Activated naive CD4-positive, alpha-beta T cell treated with anti-CD3 and anti-CD28 coated beads, Interleukin-2, amount 50 U/mL, for 16 hours (primary cell): Measurements from ENCODE around the gene EPYC.

ENCODE experiments used
- DNase-seq: peaks from one replicate; pipeline ENCODE4 v3.0.0-alpha.2; 2020

Gene EPYC

DNA sequence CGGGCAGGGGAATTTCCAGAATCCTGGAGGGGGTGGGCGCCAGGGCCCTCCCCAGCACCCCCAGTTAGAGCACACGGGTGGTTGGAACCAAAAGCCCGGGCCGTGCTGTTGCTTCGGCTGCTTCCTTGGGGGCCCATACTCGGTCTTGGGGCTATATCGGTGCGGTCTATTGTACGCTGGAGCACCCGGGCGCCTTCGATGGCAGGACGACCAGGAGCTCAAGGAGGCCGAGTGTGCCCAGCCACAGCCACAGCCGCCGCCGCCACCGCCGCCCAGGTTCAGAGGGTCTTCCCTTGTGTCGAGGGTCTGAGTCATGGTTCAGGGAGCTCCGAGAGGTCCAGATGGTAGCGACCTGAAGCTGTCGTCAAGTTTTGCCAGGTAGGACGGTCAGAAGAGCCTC, 50.3 kb downstream of the EPYC start:
- DNase-seq = no peak

DNA sequence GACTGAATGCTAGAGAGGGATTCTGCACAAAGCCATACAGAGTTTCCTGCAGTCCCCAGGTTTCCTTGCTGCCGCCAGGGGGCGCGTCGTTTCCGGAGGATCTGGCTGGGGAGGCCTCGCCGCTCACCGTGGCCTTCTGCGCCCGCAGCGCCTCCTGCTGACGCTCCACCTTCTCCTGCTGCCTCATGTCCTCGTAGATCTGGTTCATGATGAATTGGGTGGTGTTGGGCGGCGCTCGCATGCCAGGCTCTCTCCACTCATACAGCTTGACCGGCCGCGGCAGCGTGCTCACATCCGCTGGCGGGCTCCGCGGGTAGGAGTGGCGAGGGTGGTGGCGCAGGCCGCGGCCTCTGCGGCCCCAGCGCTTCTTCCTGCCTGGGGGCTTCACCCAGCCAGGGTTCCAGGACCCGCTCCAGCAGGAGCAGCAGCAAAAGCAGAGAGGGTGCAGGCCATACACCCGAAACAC, 50.8 kb downstream of the EPYC start:
- no peak for DNase-seq

DNA sequence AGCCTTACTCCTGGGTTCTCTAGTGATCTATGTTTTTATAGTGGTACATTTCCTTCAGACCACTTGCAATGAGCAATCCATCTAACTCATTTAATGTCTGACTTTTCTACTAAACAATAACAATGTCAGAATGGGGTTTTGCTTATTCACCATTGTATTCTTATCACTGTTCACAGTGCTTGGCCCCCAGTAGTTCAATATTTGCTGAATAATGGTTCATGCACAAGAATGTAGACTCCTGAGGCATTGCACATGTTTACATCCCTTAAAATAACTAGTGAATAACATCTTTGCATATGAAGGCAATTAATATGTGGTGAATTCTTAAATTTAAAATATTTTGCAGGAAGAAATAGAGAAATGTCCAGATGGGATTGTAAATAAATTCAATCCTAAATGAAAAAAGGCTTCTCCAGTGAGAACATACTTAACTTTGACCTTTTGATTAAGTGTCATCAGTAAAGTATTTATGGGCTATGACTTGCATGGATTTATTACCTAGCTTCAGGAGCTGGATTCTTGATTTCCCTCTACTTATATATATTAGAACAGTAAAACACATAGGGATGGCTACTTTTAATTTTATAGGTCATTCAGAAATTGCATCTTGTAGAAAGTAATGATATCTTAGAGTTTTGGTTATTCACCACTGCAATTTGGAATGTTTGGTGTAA, 53.2 kb downstream of the EPYC start:
- DNase-seq = no peak

DNA sequence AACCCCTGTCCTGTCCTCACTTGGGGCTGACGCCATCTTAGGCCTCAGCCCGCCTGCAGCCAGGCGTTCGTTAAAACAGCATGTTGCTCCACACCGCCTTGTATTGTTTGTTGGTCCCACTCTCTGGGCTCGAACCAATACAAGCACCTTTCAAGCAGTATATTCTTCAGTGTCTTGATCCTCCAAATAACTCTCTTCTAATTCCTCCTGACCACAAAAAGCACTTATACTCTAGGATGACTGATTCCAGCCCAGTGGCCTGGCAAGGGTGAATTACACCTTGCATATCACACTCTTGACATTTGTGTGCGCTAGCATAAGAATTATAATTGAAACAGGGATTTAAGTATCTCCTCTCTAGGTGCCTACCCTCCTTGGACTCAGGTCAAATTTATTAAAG, 56.9 kb downstream of the EPYC start:
- no peak for DNase-seq

DNA sequence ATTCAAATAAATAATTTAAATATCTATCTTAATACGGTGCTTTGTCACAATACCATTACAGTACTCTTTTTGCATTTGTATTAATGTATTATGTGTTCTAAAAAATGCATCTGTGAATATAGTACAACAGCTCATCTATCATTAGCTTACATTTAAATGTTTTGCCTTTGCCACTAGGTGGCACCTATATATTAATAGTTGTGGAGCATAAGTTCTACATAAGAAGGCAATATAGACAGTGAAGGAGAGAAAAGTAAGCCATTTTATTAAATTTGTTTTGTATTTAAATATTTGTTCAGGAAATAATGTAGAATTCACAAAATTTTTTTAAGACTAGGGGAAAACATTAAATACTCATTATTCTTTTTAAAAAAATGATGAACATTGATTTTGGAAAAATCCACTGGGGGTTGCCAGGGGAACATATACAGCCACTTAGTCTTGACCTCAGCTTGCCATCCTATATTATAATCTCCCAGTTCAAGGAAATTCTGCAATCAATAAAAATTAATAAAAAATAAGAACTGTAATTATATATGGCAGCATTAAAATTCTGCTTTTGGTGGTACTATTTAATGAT, 59.6 kb downstream of the EPYC start:
- no peak for DNase-seq

DNA sequence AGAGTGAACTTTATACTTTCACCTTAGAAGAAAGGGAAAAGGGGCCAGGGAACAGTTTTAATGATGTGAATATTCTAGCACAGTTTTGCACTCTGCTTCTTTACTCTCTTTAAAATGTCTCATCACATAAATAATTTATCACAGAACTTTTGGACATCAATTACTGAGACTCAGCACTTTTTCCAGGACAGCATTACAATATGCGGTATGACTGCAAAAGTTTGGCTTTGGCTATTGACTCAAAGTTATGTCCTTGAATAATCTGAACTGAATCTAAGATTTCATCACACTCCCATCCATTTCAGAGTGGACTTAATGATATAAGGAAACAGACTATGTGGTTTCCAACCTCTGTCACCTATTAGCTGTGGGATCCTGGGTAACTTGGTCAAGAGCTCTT, 61.5 kb downstream of the EPYC start:
- no peak for DNase-seq

DNA sequence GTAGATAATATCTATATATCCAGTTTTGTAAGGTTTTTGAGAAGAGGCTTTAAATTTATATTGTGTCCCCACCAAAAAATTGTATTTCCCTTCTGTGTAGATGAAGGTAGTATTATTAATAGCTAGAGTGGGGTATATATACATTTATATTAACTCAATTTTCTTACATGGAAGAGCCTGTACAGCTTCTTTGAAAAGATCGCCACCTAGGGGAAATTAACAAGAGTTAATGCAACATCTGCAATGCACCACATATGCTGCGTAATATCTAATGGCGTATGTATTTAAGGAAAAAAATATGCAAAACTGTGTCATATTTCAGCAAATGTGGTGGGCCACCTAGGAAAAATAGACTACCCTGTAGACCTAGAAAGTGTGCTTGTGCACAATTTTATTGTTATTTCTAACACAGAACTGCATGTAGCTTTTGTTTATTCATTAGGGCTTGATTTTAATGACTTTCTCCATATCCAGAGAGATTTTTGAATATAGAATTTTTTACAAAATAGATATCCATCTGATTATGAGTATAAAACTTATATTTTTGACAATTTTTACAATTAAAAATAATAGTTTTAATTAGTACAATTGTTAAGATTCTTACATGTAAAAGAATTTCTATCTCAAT, 63.8 kb downstream of the EPYC start:
- no peak for DNase-seq

DNA sequence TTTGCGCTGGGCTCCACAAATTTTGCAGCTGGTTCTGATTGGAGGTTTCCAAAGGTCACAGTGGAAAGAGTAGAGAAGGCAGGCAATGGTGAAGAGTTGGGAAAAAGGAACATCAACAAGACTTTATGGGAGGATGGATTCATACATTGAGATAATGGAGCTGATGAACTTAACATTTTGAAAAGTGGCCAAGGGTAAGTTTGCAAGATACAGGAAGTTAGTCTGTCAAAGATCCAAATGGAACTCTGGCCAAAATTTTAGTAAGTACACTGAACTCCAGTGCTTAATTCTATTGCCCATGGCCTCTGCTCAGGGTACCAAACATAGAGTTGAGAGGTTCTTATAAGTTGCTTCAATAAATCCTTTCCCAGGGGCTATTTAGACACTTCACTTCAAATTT, 65.4 kb downstream of the EPYC start:
- no peak for DNase-seq

DNA sequence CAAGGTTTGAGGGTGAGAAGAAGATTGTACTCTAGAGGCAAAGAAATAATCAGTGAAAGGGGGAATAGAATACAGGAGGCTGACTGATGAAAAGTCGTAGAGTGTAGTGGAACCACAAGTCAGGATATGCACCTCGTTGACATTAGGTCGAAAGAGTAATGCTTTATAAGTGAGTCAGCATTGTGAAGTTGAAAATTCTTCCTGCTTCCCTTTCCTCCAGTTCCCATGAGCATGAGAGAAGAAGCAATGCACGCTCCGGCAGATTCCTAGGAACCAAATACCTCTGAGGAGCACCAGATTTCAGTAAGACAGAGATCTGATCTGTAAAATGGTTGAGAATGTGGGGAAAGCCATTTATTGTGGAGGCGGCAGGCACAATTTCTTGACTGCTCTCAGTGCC, 66.3 kb downstream of the EPYC start:
- no peak for DNase-seq

DNA sequence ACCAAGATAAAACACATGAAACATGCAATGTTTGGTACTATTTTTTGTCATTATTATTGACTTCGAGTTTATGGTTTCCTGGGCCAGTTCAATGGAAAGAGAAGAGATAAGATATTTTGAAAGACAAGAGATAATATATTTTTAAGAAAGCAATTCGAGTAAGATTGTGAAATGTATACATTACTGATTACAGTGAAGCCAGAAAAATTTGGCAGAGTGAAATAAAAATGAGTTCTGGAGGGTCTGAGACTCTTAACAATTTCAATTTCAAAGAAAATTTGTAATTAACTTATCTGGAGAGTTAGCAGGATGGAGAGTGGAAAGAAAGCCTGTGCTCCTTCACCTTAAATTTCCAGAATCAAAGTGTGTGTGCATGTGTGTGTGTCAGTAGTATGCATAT, 67.1 kb downstream of the EPYC start:
- no peak for DNase-seq

DNA sequence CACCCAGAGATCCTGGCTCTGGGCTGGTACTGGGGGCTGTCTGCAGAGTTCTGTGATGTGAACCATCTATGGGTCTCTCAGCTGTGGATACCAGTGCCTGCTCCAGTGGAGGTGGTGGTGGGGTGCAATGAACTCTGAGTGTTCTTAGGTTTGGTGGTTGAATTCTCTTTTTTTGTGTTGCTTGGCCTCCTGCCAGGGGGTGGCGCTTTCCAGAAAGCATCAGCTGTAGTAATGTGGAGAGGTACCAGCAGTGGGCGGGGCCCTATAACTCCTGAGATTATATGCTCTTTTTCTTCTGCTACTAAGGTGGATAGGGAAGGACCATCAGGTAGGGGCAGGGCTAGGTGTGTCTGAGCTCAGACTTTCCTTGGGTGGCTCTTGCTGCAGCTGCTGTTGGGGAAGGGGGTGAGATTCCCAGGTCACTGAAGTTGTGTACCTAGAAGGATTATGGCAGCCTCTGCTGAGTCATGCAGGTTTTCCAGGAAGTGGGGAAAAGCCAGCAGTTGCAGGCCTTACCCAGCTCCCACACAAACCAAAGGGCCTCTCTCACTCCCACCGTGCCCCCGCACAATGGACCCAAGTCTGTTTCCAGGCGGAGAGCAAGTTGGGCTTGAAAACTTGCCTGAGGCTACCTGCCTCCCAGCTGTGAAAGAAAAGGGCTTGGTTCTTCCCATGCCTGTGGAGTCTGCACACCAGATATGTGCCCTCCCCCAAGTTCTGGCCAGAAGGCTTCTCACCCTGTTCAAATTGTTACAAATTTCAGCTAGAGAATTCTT, 68.4 kb downstream of the EPYC start:
- DNase-seq = no peak

DNA sequence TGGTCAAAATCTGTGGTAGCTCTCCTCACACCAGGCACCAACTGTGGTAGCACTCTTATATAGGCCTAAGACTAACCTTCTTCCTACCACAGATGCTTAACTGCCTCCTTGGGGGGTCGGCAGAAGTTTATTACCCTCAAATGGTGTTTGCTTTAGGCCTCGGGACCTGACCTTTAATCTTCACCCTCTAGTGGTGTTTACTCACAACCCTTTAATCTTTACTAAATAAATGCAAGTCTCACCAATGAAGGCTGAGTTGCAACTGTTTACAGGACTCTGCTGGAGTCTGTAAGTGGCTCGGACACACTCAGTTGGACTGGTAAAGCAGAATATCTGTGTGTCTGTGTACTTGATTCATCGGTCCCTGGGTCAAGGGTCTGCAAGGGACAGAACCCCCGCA, 79.2 kb downstream of the EPYC start:
- DNase-seq = no peak

DNA sequence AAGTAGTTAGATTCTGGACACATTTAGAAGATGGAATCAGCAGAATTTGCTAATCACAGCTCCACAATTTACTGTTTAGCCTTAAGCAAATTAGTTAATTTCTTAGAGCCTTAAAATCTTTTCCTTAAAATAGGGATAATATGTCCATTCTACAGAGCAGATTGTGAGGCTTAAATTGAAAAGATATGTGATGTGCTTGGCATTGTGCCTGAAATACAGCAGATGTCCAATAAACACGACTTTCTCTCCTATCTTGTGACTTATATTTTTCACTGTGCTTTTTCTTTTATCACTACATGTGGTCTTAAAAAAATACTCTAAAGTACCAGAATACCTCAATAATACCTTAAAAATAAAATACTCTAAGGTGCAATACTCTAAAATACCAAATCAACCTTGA, 80.4 kb downstream of the EPYC start:
- no peak for DNase-seq

DNA sequence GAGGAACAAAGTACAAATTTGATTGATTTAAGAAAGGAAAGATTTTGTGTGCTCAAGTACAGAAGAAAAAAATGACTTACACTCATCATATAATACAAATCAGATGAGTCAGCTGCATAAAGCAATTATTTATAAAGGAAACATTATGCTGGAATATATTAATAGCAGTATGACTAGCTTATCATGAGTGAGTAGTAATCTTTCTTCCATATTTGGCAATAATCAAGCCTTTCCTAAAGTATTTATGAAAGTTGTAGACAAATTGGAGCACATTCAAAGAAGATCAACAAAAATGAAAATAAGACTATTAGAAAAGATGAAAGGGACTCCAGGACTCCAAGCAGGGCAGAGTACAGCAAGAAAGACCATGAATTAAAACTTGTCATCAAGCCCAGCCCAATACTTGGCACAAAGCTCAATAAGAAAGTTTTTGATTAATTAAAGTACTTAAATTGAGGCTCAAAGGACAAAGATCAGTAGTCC, 82.6 kb downstream of the EPYC start:
- no peak for DNase-seq

DNA sequence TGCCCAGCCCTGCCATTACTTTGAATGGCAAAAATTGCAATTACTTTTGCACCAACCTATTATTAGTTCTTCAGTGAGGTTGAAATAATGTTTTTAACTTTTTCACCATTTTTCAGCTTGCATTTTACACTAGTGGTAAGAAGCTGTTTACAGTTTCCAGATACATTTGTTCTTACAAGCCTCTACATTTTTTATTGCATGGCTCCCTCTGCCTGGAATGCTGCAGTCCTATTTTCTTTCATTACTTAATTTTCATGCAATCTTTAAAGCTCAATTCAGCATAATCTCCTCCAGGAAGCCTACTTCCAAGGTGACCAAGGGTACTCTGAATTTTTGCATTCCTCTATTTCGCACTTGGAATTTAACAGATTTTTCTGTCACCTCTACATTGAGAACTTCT, 83.2 kb downstream of the EPYC start:
- no peak for DNase-seq

DNA sequence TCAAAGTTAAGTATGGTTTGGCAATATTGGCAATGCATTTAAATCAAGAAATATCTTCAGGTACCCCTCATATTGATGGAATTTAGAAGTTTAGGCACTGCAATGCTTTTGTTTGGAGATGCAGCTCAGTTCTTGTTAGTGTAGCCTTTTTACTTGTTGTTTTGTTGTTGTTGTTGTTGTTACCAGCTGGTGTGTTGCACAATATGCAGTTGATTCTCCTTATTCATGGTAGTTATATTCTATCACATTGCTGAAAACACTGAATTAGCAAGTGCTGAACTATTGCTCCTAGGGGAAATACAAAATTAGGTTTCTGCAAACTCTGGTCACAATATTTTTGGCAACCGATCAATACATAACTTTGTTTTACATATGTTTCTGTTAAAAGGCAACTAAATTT, 84.5 kb downstream of the EPYC start:
- no peak for DNase-seq

DNA sequence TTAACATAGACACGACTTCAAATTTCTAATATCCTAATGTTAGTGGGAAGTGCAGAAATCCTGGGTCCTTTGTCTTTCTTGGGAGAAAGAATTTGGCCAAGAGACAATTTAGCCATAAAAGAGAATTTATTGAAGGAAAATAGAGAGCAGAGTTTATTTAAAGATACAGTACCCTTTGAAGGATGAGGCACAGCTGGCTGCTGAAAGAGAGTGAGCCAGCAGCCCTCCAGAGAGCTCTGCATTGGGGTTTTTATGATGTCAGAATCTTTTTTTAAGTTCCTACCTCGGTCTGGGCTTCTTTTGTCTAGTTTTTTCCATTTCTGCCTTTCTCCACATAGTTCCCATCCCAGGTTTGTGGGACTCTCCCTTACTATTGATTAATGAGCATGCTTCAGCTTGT, 87.3 kb downstream of the EPYC start:
- DNase-seq = no peak

DNA sequence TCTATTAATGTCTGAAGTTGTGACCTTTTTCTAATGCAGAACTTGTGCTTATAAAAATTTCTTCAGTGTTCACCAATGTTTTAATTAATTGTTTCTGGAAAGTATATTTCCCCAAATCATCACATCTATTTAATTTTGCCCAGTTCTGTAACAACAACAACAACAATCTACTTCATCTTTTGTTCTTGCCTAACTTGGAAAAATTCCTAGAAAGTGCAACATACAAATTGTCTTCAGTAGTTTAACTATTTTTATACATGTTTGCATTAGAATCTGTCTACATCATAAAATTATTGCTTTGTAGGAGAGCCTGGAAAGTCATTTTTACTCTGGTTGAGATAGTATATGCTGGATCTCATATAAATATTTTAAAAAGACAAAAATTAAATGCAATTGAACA, 88.3 kb downstream of the EPYC start:
- DNase-seq = no peak

DNA sequence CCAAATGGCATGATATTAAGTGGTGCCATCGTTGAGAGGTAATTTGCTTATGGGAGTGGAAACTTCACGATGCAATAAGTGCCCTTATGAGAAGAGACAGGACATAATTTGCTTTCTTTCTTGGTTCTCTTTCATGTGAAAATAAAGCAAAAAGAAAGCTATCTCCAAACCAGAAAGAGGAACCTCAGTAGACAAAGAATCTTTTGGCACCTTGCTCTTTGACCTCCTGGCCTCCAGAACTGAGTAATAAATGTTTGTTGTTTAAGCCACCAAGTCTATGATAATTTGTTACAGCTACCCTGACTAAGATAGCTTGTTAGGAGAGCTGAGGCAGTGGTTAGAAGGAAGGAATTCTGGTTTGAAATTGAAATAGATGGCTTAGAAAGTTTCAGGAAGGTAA, 89.4 kb downstream of the EPYC start:
- DNase-seq = no peak
